Lung microvascular endothelial cell (primary cell): ENCODE results near the gene ALDH4A1. TPM values are rescaled to one million over a fixed set of nuclear protein-coding genes. Genes with fewer than 3 reads are reported as not detected.
A peak's percentile ranks its signal among the peaks of the same experiment; 100 is the strongest.

Source experiments
- DNase-seq, 2 donors: peaks; one replicate each; pipeline versions ENCODE4 v3.0.0 to v3.0.0-alpha.2; 2010; ENCODE audit warnings: low read depth in 2 of 2
- total RNA-seq: library from RNA; depleted of rRNA; stranded (reverse); fragments of >200 nt; gene quantifications from 2 replicates; pipeline ENCODE4 v1.2.1, GENCODE V29; 2014

The ALDH4A1 gene
- total RNA-seq, 1 donor from 2014 or later: 14.7 TPM

- no peak for DNase-seq
Measured at GRCh38 chr1:18922848-18923755, 20.7 kb upstream of the ALDH4A1 start.

- DNase-seq: peak; percentile 80 to 82
Measured at GRCh38 chr1:18922319-18922726, 20.0 kb upstream of the ALDH4A1 start.

- peak; percentile 57 to 59 for DNase-seq
Measured at GRCh38 chr1:18921516-18922251, 19.3 kb upstream of the ALDH4A1 start.

GRCh38 chr1:18920931-18921330, 18.6 kb upstream of the ALDH4A1 start:
- no peak for DNase-seq

GRCh38 chr1:18919956-18920355, 17.6 kb upstream of the ALDH4A1 start:
- no peak for DNase-seq

- DNase-seq: no peak
Measured at GRCh38 chr1:18919197-18919905, 17.0 kb upstream of the ALDH4A1 start.

- no peak for DNase-seq
Measured at GRCh38 chr1:18918417-18918816, 16.1 kb upstream of the ALDH4A1 start.

GRCh38 chr1:18917071-18917799, 14.9 kb upstream of the ALDH4A1 start:
- DNase-seq: no peak

GRCh38 chr1:18915341-18915740, 13.0 kb upstream of the ALDH4A1 start:
- no peak for DNase-seq

GRCh38 chr1:18913065-18913835, 10.9 kb upstream of the ALDH4A1 start:
- DNase-seq: peak; percentile 85 to 90

- no peak for DNase-seq
Measured at GRCh38 chr1:18912550-18912949, 10.2 kb upstream of the ALDH4A1 start.

- no peak for DNase-seq
Measured at GRCh38 chr1:18908911-18909771, 6.8 kb upstream of the ALDH4A1 start.

- peak in 1 of 2 donors; percentile 62 for DNase-seq
Measured at GRCh38 chr1:18907917-18908845, 5.8 kb upstream of the ALDH4A1 start.

- DNase-seq: peak; percentile 69 to 71
Measured at GRCh38 chr1:18907021-18907916, 4.9 kb upstream of the ALDH4A1 start.

- DNase-seq: no peak
Measured at GRCh38 chr1:18903291-18903756, 969 bp upstream of the ALDH4A1 start.

- no peak for DNase-seq
Measured at GRCh38 chr1:18901952-18902522, 318 bp downstream of the ALDH4A1 start.
